HG02840 (cell line): Measurements from ENCODE around the gene MTF1.

ENCODE experiments used
- ATAC-seq: cut with Tn5 transposase; IDR thresholded peaks from one replicate; pipeline ENCODE4 v1.9.1; 2021; ENCODE audit warnings: mild to moderate bottlenecking, moderate library complexity, moderate number of reproducible peaks; ENCODE audit not compliant: unreplicated experiment, low FRiP score

MTF1 gene

GRCh38 chr1:37872692-37873091, 13.3 kb upstream of the MTF1 start:
- no peak for ATAC-seq

- ATAC-seq = no peak
Observed at GRCh38 chr1:37868466-37868865, 9.1 kb upstream of the MTF1 start.

- no peak for ATAC-seq
Observed at GRCh38 chr1:37867784-37868183, 8.4 kb upstream of the MTF1 start.

- ATAC-seq = no peak
Observed at GRCh38 chr1:37866491-37866890, 7.1 kb upstream of the MTF1 start.

GRCh38 chr1:37865348-37866120, 6.1 kb upstream of the MTF1 start:
- ATAC-seq = no peak

GRCh38 chr1:37862330-37862729, 2.9 kb upstream of the MTF1 start:
- no peak for ATAC-seq

- ATAC-seq = no peak
Observed at GRCh38 chr1:37861151-37861550, 1.8 kb upstream of the MTF1 start.

GRCh38 chr1:37860346-37860666, 914 bp upstream of the MTF1 start:
- no peak for ATAC-seq

- peak; percentile 28 for ATAC-seq
Observed at GRCh38 chr1:37858931-37859506, 373 bp downstream of the MTF1 start.

- ATAC-seq = no peak
Observed at GRCh38 chr1:37854406-37854805, 5.0 kb downstream of the MTF1 start.

- ATAC-seq = no peak
Observed at GRCh38 chr1:37853157-37853556, 6.2 kb downstream of the MTF1 start.

- ATAC-seq = no peak
Observed at GRCh38 chr1:37851782-37852210, 7.6 kb downstream of the MTF1 start.

- no peak for ATAC-seq
Observed at GRCh38 chr1:37851262-37851661, 8.1 kb downstream of the MTF1 start.

GRCh38 chr1:37850352-37850955, 8.9 kb downstream of the MTF1 start:
- no peak for ATAC-seq

- no peak for ATAC-seq
Observed at GRCh38 chr1:37849480-37849879, 9.9 kb downstream of the MTF1 start.

- no peak for ATAC-seq
Observed at GRCh38 chr1:37846647-37847339, 12.6 kb downstream of the MTF1 start.

GRCh38 chr1:37845786-37846185, 13.6 kb downstream of the MTF1 start:
- ATAC-seq = no peak

- no peak for ATAC-seq
Observed at GRCh38 chr1:37845049-37845646, 14.2 kb downstream of the MTF1 start.

GRCh38 chr1:37844536-37844935, 14.9 kb downstream of the MTF1 start:
- no peak for ATAC-seq

- ATAC-seq = no peak
Observed at GRCh38 chr1:37841652-37842051, 17.7 kb downstream of the MTF1 start.

- no peak for ATAC-seq
Observed at GRCh38 chr1:37840711-37841110, 18.7 kb downstream of the MTF1 start.
